SU-DHL-6 (cell line): ENCODE results near the gene SYNRG.

Experiments
- CTCF ChIP-seq: fragments of 200-600 bp; sonication (generic); IDR thresholded peaks from one replicate; pipeline ENCODE4 v1.5.1; 2017; ENCODE audit warnings: antibody characterized with exemption, mild to moderate bottlenecking, low read length, moderate library complexity; ENCODE audit not compliant: insufficient read depth, poor library complexity, severe bottlenecking
- EZH2phosphoT487 ChIP-seq: fragments of 200-600 bp; sonication (generic), shearing (Covaris generic); conservative IDR thresholded peaks from 2 replicates; pipeline ENCODE4 v1.6.1; 2018; ENCODE audit warnings: mild to moderate bottlenecking, antibody characterized with exemption, low read length, moderate library complexity, mixed read lengths

- TF ChIP-seq CTCF, result no peak
- no peak for TF ChIP-seq EZH2phosphoT487
These were observed 11.1 kb downstream of the SYNRG start for GRCh38 chr17:37598145-37598544.
